ENCODE measurements around the gene NEK8.
"Not testable (repeated sequence)": the region's sequence is repeated elsewhere in the genome, so short reads cannot be mapped to it uniquely, and the experiment has no call there.

Gene NEK8

DNA sequence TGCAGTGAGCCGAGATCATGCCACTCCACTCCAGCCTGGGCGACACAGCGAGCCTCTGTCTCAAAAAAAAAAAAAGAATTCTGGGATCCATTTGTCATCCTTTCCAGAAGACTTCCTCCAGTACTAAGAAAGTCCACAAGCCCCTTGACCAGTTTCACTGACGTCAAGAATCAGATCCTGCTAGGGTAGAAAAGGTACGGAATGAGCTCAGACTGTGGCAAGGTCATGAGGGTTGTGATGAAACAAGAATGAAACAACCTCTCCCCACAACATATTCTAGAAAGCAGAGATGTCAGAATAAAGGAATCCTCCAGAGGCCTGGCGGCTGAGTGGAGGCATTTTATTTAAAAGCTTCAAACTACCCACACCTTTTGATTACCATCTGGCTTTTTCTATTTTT is 45.1 kb downstream of the NEK8 start:
- in situ Hi-C loops (cut with HindIII; ENCODE audit: low sequenced_read_pairs): no loop called here
- no peak overlapping the region for H3K4me3 ChIP-seq (ENCODE audit: low read depth, low read length)
- TF ChIP-seq, protein P1, sequence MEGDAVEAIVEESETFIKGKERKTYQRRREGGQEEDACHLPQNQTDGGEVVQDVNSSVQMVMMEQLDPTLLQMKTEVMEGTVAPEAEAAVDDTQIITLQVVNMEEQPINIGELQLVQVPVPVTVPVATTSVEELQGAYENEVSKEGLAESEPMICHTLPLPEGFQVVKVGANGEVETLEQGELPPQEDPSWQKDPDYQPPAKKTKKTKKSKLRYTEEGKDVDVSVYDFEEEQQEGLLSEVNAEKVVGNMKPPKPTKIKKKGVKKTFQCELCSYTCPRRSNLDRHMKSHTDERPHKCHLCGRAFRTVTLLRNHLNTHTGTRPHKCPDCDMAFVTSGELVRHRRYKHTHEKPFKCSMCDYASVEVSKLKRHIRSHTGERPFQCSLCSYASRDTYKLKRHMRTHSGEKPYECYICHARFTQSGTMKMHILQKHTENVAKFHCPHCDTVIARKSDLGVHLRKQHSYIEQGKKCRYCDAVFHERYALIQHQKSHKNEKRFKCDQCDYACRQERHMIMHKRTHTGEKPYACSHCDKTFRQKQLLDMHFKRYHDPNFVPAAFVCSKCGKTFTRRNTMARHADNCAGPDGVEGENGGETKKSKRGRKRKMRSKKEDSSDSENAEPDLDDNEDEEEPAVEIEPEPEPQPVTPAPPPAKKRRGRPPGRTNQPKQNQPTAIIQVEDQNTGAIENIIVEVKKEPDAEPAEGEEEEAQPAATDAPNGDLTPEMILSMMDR (IDR thresholded peaks at IDR 0.05; ENCODE audit: low read depth, low read length, missing control alignments): no peak
- no peak for DNase-seq (ENCODE audit: low read depth)

- TF ChIP-seq, protein P1 (IDR thresholded peaks at IDR 0.05; ENCODE audit: low read depth, low read length, missing control alignments): no peak
- in situ Hi-C loops (cut with HindIII; ENCODE audit: low sequenced_read_pairs): no loop called here
- DNase-seq (ENCODE audit: low read depth): no peak
- no peak overlapping the region for H3K4me3 ChIP-seq (ENCODE audit: low read depth, low read length)
Observed at GRCh38 chr17:28774206-28774605, 45.6 kb downstream of the NEK8 start.

GRCh38 chr17:28777178-28777577 is 48.6 kb downstream of the NEK8 start:
- no peak overlapping the region for H3K4me3 ChIP-seq (ENCODE audit: low read depth, low read length)
- in situ Hi-C loops (cut with HindIII; ENCODE audit: low sequenced_read_pairs): no loop called here
- TF ChIP-seq, protein P1 (IDR thresholded peaks at IDR 0.05; ENCODE audit: low read depth, low read length, missing control alignments): no peak
- no peak for DNase-seq (ENCODE audit: low read depth)

DNA sequence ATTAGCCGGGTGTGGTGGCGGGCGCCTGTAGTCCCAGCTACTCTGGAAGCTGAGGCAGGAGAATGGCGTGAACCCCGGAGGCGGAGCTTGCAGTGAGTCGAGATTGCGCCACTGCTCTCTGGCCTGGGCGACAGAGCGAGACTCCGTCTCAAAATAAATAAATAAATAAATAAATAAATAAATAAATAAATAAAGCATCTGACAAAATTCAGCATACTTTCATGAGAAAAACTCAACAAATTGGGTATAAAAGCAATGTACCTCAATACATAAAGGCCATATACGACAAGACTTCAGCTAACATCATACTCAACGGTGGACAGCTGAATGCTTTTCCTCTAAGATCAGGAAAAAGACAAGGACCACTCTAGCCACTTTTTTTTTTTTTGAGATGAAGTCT is 51.0 kb downstream of the NEK8 start:
- DNase-seq (ENCODE audit: low read depth); in situ Hi-C loops (cut with HindIII; ENCODE audit: low sequenced_read_pairs); H3K4me3 ChIP-seq (ENCODE audit: low read depth, low read length): not testable (repeated sequence)

DNA sequence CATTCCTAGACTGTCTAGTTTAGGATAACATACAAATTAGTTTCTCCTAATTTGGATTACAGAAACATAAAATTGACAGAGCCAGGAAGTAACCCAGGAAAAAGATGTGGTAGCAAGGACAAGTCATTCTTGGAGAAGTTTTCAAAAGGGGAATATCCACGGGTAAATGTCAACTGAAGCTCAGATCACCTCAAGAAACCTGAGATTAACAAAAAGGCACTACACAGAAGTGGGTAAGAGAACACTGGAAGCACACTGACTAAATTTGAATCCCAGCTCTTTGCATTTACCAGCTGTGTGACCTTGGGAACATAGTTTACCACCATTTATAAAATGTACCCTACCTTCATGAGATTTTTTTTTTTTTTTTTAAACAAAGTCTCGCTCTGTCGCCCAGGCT is 54.6 kb downstream of the NEK8 start:
- DNase-seq (ENCODE audit: low read depth): no peak
- no peak overlapping the region for H3K4me3 ChIP-seq (ENCODE audit: low read depth, low read length)
- TF ChIP-seq, protein P1 (IDR thresholded peaks at IDR 0.05; ENCODE audit: low read depth, low read length, missing control alignments): no peak
- in situ Hi-C loops (cut with HindIII; ENCODE audit: low sequenced_read_pairs): loop anchor here (10.0 kb wide), 1 partner anchor 58 kb away; the partner anchor contains the start of genes NEK8 and TLCD1

DNA sequence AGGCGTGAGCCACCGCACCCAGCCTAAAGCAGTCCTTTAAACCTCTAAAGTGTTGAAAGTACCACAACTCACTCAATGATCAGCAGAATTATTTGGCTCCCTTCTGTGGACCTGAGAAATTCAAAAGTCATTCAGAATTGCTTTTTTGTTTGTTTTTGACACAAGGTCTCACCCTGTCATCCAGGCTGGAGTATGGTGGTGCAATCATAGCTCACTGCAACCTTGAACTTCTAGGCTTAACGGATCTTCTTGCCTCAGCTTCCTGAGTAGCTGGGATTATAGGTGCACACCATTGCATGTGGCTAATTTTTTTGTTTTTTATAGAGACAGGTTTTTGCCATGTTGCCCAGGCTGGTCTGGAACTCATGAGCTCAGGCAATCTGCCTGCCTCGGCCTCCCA is 59.5 kb downstream of the NEK8 start:
- in situ Hi-C loops (cut with HindIII; ENCODE audit: low sequenced_read_pairs): loop anchor here (5.0 to 10.0 kb wide), 3 partner anchors 41 to 89 kb away; partner anchors contain the start of genes NEK8 and TLCD1
- TF ChIP-seq, protein P1 (IDR thresholded peaks at IDR 0.05; ENCODE audit: low read depth, low read length, missing control alignments): no peak
- no peak overlapping the region for H3K4me3 ChIP-seq (ENCODE audit: low read depth, low read length)

More for the DNA sequence above, 59.5 kb downstream of the NEK8 start:
- no peak for DNase-seq (ENCODE audit: low read depth)
